Right ventricle myocardium inferior (tissue), 1 donor: ENCODE measurements around the gene AFF3. TPM values are rescaled to one million over a fixed set of nuclear protein-coding genes. Genes with fewer than 3 reads are reported as not detected.

Source experiments
- ATAC-seq: fragments of 200-7000 bp; cut with Tn5 transposase; one replicate; pipeline ENCODE4 v1.9.1; 2020; ENCODE audit warnings: mild to moderate bottlenecking, moderate library complexity
- DNase-seq: peaks from one replicate; pipeline ENCODE4 v3.0.0; 2021; ENCODE audit errors: missing footprints
- intact Hi-C: fragments of 100-400 bp; cut with DNase I; formaldehyde crosslinking; loops from one replicate; pipeline ENCODE4 v1.11.0; 2022
- total RNA-seq: library from RNA; stranded (reverse); fragmentation: NEBNext Ultra II Directional; extraction: Animal tissue kit (Norgen Biotek cat#: 25700); gene quantifications from one replicate; pipeline ENCODE4 v1.2.1, GENCODE V29; 2021
- donor health status: DM: no; HTN: yes; CAD: no; lungs with severe emphysema.

Gene AFF3
- total RNA-seq, 1 donor from 2014 or later, result 6.8 TPM

DNA sequence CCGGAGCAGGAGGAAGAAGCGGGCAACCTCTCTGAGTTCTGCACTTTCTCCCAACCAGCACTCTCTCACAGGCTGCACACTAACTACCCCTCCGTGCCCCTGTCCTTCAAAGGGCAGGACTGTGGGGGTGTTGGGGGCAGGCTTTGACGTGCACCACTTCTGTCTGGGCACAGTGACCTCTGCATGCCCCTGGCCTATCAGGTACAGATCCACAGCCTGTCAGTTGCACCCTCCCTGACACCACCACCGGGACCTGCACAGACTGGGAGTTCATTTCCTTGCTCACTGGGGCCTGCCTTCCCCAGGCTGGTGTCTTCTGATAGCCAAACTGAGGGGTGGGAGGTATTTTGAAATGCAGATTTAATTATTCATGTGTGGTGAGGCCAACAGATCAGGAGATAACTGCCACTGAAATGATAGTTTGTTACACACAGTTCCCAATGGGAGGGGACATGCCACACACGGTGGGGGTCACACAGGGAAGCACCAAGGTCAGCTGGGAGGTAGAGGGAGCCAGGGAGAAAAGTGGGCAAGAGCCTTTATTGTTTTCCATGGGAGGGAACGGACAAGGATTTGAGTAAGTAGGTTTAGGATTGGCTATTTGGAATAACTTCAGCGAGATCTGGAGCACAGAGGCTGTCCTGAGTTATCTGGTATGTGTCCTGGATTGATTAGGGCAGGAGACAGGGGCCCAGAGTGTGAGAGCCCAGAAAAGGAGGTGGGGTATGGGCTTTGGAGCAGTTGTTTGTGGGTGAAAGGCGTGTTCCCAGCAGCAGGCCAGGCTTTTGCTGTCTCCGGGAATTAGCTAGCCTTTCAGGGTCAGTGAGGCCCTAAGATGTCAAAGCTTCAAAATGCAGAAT, 251.6 kb downstream of the AFF3 start:
- DNase-seq, result no peak
- intact Hi-C loops, result no loop called here
- ATAC-seq, result peak; percentile 70

GRCh38 chr2:99888617-99889016, 253.8 kb downstream of the AFF3 start:
- no peak for DNase-seq
- intact Hi-C loops, result no loop called here

GRCh38 chr2:99886418-99886817, 256.0 kb downstream of the AFF3 start:
- ATAC-seq (no peak), DNase-seq (no peak)
- intact Hi-C loops, result no loop called here

More at GRCh38 chr2:99888617-99889016, 253.8 kb downstream of the AFF3 start:
- no peak for ATAC-seq

- intact Hi-C loops, result no loop called here
- DNase-seq (no peak), ATAC-seq (no peak)
These were observed 259.0 kb downstream of the AFF3 start for GRCh38 chr2:99883358-99883757.

GRCh38 chr2:99881901-99882591, 260.3 kb downstream of the AFF3 start:
- ATAC-seq (peak; percentile 63), DNase-seq (no peak)
- intact Hi-C loops, result no loop called here

GRCh38 chr2:99880964-99881294, 261.5 kb downstream of the AFF3 start:
- DNase-seq (no peak), ATAC-seq (no peak)
- intact Hi-C loops, result no loop called here

GRCh38 chr2:99880148-99880963, 262.0 kb downstream of the AFF3 start:
- ATAC-seq, result no peak
- intact Hi-C loops, result no loop called here
- no peak for DNase-seq

DNA sequence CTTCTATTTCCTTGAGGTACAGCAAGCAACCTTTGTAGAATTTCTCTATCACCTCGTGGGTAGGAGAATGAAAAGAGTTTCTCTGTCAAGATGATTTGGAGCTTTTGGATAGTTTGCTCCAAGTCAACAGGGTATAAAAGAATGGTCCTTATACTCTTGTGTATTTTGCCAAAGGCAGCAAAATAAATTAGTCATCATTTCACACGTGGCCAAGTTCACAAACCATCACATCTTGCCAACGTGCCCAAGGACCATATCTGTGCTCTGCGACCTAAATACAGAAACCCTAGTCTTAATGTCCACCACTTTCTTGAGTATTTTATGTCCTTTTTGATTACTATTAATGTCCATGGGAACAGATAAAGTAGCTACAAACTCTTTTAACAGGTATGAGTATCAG, 262.9 kb downstream of the AFF3 start:
- ATAC-seq (no peak), DNase-seq (no peak)
- intact Hi-C loops, result no loop called here

GRCh38 chr2:99878581-99879350, 263.6 kb downstream of the AFF3 start:
- ATAC-seq (no peak), DNase-seq (no peak)
- intact Hi-C loops, result no loop called here

GRCh38 chr2:99877963-99878362, 264.4 kb downstream of the AFF3 start:
- ATAC-seq (no peak), DNase-seq (no peak)
- intact Hi-C loops, result no loop called here

- intact Hi-C loops, result no loop called here
- DNase-seq (no peak), ATAC-seq (no peak)
These were observed 265.4 kb downstream of the AFF3 start for GRCh38 chr2:99876956-99877355.

GRCh38 chr2:99875627-99876201, 266.7 kb downstream of the AFF3 start:
- no peak for ATAC-seq
- intact Hi-C loops, result no loop called here
- no peak for DNase-seq

DNA sequence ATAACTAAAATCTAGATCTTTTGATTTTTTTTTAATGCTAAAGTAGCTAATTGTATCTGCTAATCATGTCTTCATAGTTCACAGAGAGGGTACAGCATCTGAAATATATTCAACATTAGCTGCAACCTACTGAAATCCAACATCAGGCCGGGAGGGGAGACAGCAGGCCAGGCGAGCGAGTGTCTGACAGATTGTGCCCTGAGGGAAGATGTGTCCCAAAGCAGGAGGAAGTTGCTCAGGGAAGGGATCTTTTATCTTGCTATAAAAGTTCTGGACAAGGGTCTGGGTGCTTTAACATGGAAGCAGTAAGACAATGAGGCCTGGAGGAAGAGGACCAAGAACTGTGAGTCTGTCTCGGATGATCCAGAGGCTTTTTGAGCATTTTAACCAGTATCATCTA, 274.1 kb downstream of the AFF3 start:
- no peak for ATAC-seq
- no peak for DNase-seq
- intact Hi-C loops, result no loop called here

- intact Hi-C loops, result no loop called here
- DNase-seq (no peak), ATAC-seq (no peak)
These were observed 274.6 kb downstream of the AFF3 start for GRCh38 chr2:99867770-99868169.

GRCh38 chr2:99865818-99866676, 276.3 kb downstream of the AFF3 start:
- no peak for DNase-seq
- intact Hi-C loops, result no loop called here
- no peak for ATAC-seq

DNA sequence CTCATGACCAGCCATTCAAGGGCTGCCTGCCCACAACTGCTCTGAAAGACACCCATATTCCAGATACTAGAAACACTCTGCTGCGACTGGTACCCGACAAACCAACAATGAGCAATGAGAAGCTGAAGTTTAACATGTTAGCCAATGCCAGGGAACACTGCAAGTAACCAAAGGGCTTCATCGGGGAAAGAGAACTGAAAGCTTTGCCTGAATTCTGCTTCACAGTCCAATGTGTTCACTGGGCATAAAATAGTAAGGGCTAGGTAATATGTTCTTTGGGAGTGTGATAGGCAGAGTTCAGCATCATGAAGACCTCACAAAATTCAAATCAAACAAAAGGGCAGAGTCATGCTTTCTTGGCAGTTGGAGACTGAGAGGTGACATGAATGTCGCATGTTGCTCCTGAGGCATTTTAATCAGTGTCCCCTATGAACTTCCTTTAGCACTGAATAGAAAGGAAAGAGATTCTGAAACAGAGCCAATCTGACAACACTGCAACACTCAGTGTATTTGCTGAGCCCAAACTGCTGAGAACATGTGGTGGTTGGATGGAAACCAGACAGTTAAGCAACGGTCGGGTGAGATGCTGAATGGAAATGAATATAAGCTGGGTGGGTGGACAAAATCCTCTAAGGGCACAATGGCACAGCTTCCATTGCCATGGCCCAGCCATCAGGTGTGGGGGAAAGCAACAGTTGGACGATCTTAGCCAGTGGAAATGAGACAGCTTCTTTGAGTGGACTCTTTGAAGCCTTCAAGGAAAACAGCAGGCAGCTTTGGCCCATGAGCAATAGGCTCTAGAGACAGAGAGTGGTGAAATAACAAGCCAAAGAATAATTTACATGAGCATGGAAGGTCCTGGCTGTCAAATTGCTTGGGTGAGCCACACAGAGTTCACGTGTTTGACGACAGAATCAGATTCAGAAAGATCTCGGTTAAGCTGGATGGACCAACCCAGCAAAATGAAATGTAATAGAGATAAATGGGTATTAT, 277.5 kb downstream of the AFF3 start:
- peak; percentile 89 for ATAC-seq
- no peak for DNase-seq
- intact Hi-C loops, result no loop called here

DNA sequence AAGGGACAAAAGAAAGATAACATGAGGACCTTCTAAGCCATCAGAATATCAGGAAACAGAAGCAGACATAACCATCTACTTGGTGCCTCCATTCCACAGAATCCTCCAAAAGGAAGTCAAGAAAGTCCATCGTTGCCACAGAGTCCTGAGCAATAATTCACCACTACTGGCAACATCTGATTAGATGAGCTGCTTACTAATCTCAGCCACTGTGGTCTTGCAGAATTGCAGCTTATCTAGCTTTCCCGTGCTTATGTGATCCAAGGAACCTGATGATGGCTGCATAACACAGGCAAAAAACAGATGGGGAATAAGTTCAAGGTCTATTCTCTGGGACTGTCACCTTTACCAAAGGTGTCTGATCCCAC, 278.5 kb downstream of the AFF3 start:
- intact Hi-C loops, result no loop called here
- ATAC-seq (no peak), DNase-seq (no peak)
